22Rv1 (cell line): Measurements from ENCODE around the gene DCP1A.
A peak's percentile ranks its signal among the peaks of the same experiment; 100 is the strongest.

Experiments
- H3K27ac ChIP-seq: fragments of 450-650 bp; 2 replicates; pipeline ENCODE4 v1.5.1; 2017
- ZFX ChIP-seq: fragments of 450-650 bp; IDR thresholded peaks from 2 replicates; pipeline ENCODE4 v1.6.1; 2017; ENCODE audit warnings: antibody characterized with exemption, borderline replicate concordance
- TF ChIP-seq, protein P1 (sequence below): fragments of 450-650 bp; IDR thresholded peaks from 2 replicates; pipeline ENCODE4 v1.5.1; 2017; ENCODE audit warnings: mild to moderate bottlenecking

The DCP1A gene

DNA sequence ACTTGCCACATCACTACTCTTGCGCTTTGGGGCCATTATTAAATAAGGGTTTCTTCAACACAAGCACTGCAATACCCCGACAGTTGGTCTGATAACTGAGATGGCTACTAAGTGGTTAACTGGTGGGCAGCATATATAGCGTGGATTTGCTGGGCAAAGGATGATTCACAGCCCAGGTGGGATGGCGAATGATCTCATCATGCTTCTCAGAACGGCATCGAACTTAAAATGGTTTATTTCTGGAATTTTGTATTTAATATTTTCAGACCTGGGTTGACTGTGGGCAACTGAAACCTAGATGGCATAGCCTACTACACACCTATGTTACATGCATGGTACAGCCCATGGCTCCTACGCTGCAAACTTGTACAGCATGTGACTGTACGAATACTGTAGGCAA is 64.8 kb downstream of the DCP1A start:
- H3K27ac ChIP-seq, result no peak overlapping the region
- no peak for TF ChIP-seq ZFX
- TF ChIP-seq, protein P1, sequence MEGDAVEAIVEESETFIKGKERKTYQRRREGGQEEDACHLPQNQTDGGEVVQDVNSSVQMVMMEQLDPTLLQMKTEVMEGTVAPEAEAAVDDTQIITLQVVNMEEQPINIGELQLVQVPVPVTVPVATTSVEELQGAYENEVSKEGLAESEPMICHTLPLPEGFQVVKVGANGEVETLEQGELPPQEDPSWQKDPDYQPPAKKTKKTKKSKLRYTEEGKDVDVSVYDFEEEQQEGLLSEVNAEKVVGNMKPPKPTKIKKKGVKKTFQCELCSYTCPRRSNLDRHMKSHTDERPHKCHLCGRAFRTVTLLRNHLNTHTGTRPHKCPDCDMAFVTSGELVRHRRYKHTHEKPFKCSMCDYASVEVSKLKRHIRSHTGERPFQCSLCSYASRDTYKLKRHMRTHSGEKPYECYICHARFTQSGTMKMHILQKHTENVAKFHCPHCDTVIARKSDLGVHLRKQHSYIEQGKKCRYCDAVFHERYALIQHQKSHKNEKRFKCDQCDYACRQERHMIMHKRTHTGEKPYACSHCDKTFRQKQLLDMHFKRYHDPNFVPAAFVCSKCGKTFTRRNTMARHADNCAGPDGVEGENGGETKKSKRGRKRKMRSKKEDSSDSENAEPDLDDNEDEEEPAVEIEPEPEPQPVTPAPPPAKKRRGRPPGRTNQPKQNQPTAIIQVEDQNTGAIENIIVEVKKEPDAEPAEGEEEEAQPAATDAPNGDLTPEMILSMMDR, result no peak

DNA sequence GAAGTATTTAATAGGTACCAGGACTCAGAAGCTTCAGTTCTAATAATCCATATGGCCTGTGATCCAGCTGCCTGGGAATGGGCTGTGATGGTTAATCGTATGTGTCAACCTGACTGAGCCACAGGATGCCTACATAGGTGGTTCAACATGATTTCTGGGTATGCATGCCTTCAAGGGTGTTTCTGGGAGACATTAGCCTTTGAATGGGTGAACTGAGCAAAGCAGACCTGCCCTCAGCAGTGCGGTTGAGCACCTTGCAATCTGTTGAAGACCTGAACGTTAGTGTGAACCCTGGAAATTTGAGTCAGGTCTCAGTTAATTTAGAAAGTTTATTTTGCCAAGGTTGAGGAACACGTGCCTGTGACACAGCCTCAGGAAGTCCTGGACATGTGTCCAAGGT is 68.7 kb downstream of the DCP1A start:
- no peak overlapping the region for H3K27ac ChIP-seq
- no peak for TF ChIP-seq ZFX
- TF ChIP-seq, protein P1, result no peak

DNA sequence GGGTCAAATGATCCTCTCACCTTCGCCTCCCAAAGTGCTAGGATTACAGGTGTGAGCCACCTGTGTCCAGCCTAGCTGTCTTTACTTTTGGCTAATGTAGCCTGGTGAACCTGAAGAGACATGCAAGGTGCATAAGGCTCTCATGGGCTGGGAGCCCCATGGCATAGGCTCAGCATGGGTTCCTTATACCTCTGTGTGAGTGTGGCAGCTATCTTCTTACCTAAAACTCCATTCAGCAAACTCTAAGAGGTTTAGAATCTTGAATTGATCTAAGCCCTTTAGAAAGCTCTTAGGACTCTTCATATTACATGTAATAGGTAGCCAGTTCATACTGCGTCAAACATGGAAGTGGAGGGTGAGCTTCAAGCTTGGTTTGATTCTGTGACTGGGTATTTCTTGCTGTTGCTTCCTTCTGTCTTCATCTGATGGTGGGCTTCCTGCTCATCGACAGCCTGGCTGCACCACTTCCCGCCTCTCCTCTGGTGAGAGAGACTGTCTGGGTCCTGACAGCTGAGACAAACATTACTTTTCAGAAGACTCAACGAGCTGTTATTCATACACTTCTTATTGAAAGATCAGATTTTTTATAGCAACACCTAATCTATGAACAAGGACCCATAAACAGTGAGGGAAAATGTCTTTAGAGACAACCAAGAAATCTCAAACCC is 72.3 kb downstream of the DCP1A start:
- TF ChIP-seq, protein P1, result no peak
- no peak for TF ChIP-seq ZFX
- H3K27ac ChIP-seq, result no peak overlapping the region

DNA sequence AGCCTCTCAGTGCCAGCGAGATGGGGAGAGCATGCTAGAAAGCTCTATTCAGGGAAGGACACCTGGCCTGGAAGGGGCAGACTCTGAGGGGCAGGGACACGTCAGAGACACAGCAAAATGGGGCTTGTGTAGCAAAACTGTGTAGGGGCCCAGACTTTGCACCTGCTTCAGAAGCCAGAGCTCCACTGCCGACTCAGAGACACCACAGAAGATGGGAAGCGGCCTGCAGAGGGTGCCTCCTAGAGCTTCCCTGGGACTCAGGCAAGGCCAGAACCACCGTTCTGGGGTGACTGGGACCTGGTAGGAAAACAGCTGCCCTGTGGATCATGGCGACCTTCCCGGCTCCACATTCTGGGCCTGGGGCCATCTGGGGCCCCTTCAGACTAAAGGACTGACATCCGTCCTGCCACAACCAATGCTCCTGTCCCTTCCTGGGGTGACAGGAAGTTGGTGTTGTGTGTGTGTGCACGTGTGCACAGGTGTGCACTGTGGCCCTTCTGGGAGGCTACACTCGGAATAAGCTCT is 74.1 kb downstream of the DCP1A start:
- H3K27ac ChIP-seq, result no peak overlapping the region
- no peak for TF ChIP-seq ZFX
- TF ChIP-seq, protein P1, result no peak

DNA sequence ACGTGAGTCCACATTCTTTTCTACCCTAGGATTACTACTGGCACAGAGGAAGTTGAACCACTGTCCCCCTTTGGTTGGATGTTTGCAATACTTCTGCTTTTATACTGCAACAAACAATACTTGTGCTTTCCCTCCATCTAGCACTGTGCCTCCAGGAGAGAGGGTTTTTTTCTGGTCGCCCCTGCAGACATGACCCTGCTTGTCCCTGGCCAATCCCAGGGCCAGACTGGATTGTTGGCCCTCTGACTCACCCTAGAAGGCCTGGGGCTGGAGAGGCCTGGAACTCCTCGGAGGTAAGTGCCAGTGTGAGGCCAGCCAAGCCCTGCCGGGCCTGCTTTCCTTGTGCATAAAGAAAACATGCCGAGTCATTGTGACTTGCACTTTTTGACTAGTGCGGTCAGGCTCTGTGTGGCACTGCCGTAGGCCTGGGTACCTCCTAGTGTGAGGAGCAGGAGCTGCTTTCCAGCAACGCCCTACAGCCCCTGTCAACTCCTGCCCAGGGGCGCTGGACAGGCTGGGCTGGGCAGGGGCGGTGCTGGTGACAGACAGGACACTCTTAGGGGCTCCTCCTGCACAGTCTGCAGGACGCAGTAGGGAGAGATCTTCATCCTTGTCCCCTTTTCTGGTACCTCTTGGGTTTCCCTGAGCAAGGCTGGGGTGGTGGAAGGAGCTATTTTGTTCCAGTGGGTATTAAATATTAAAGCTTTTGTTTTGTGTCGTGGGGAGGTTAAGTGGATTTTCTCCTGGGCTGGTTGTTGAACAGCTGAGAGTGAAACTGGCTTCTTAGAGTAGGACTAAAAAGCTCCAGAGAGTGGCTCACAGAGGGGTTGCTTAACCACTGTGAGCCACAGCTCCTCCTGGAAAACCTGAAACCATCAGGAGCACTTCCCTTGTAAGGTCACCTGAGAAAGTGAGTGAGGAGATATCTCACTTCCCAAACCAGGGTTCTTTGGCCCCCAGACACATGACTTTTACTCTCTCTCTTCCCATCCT is 77.2 kb downstream of the DCP1A start:
- H3K27ac ChIP-seq, result peak overlapping the region; percentile 81
- TF ChIP-seq ZFX, result no peak
- TF ChIP-seq, protein P1, result no peak

DNA sequence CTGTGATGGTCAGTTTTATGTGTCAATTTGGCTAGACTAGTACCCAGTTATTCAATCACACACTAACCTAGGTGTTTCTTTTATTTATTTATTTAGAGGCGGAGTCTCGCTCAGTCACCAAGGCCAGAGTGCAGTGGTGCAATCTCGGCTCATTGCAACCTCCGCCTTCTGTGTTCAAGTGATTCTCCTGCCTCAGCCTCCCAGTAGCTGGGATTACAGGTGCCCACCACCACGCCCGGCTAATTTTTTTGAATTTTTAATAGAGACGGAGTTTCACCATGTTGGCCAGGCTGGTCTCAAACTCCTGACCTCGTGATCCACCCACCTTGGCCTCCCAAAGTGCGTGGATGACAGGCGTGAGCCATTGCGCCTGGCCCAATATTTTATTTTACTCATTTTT is 78.2 kb downstream of the DCP1A start:
- peak overlapping the region; percentile 81 for H3K27ac ChIP-seq

DNA sequence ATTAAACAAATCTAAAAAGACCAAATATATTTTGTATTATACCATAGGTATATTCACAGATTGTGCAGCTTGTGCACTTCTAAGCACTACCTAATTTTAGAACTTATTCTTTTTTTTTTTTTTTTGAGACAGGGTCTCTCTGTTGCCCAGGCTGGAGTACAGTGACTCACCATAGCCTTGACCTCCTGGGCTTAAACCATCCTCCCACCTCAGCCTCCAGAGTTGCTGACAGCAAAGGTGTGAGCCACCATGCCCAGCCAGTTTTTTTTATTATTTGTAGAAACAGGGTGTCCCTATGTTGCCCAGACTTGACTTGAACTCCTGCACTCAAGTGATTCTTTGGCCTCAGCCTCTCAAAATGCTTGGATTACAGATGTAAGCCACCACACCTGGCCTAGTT is 79.6 kb downstream of the DCP1A start:
- TF ChIP-seq, protein P1, result no peak
- no peak for TF ChIP-seq ZFX
- no peak overlapping the region for H3K27ac ChIP-seq
